ENCODE data around the gene URM1. TPM values are rescaled to one million over a fixed set of nuclear protein-coding genes. Genes with fewer than 3 reads are reported as not detected.
"Not testable (repeated sequence)": the region's sequence is repeated elsewhere in the genome, so short reads cannot be mapped to it uniquely, and the experiment has no call there.

Gene URM1
- total RNA-seq, 2 donors from 2014 or later = 41.4 to 83.5 TPM

DNA sequence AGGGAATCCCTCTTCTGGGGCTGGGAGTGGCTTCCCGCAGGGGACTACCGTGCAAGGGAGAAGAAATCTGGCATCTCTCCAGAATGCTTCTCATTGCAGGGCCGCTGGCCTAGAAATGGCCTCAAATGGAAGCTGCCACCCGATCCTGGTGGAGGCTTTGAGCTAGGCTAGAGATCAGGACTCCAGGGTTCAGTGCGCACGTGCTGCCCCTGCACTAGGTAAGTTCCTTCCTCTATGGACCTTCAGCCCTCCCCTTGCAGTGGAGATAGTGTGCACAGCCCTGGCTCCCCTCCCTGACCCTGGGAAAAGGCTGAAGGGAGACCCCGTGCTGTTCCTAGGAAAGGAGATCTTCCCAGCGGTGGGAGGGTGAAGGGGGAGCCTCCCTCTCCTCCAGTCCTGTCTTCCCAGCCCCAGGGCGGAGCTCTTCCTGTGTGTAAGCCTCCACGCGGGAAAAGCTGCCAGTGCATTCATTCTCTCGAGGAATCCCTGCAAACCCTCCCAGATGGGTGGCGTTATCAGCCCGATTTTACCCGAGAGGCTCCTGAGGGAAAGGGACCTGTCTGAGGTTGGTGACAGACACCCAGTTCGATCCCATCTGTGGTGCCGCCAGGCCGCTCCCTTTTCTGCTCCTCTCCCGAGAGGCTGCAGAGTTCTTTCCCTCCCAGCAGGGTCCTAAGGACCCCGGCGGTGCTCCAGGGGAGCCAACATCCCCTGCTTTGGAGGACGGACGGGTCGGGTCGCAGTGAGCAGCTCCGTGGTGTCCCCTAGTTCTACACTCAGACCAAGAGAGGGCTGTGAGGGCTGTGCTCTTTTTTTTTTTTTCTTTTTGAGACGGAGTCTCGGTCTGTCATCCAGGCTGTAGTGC, 48.1 kb downstream of the URM1 start:
- H3K4me3 Mint-ChIP-seq = peak overlapping the region; percentile 74
- ATAC-seq (replicated peaks) = no peak
- H3K4me1 Mint-ChIP-seq = no peaks in the 10 kb centered on the region
- H3K36me3 Mint-ChIP-seq (ENCODE audit: low read depth) = no peaks in the 10 kb centered on the region
- H3K27ac Mint-ChIP-seq = no peak overlapping the region
- H3K27me3 Mint-ChIP-seq = peaks cover 16% of the 10 kb centered on the region
- H3K9me3 Mint-ChIP-seq = no peaks in the 10 kb centered on the region

DNA sequence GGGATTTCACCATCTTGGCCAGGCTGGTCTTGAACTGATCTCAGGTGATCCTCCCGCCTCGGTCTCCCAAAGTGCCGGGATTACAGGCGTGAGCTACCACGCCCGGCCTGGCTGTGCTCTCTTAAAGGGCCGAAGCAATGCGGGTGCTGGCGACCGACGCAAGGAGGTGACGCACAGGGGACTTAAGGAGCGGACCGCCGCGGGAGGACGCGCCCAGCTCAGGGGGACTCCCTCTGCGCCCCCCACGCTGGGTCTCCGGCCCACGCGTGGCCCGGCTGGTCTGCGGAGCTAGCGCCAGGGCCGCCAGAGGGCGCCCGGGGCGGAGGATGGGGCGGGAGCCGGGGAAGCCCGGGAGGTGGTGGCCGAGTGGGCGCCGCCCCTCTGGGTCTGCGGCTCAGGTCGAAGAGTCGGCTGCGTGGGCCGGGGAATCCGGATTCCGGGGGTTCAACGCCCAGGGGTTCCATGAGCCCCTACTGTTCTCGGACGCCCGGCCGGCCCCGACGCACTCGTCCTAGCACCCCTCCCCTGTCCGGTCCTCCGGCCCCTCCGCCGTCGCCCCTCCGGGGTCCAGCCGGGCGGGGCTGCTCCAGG, 49.0 kb downstream of the URM1 start:
- H3K4me1 Mint-ChIP-seq = no peaks in the 10 kb centered on the region
- no peaks in the 10 kb centered on the region for H3K36me3 Mint-ChIP-seq (ENCODE audit: low read depth)
- peak; percentile 89 for ATAC-seq (replicated peaks)
- no peaks in the 10 kb centered on the region for H3K9me3 Mint-ChIP-seq
- H3K4me3 Mint-ChIP-seq = peak overlapping the region; percentile 74
- H3K27me3 Mint-ChIP-seq = peaks cover 8% of the 10 kb centered on the region
- H3K27ac Mint-ChIP-seq = no peak overlapping the region

DNA sequence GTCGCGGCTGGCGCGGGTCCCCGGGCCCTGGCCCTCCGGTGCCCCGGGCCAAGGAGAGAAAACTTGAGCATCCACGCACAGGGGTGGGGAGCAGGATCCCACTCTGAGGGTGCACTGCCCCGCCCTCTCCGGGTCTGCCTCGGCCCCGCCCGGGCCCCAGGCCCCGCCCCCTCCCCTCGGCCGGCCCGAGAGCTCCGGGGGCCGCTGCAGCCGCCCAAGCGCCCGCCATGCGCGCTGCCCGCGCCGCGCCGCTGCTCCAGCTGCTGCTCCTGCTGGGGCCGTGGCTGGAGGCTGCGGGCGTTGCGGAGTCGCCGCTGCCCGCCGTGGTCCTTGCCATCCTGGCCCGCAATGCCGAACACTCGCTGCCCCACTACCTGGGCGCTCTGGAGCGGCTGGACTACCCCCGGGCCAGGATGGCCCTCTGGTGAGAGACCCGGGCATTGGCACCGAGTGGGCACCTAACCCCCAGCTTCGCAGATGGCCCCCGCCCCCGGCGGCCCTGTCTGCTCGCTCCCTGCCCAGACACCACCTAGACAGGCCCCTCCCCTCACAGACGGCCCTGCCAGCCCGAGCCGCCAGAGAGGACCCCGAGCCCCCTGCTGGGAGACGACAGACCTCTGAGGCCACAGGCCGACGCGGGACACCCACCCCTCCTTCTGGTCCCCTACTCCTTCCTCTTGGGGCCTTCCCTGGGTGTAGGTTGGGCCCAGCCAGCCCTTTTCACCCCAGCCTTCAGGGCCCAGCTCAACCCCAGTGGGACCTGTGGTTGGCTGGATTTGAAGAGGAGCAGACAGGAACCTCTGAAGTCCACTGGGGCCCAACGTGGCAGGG, 49.7 kb downstream of the URM1 start, which contains the start of gene CERCAM:
Gene CERCAM (plus strand): TSS at position 207 of the 831 bp plus-strand sequence. CDS start 21 bp downstream, at position 228.
- H3K4me1 Mint-ChIP-seq = no peaks in the 10 kb centered on the region
- H3K9me3 Mint-ChIP-seq = no peaks in the 10 kb centered on the region
- H3K27ac Mint-ChIP-seq = no peak within 1 kb of the TSS
- H3K36me3 Mint-ChIP-seq (ENCODE audit: low read depth) = no peaks in the 10 kb centered on the region
- ATAC-seq (replicated peaks) = peak; percentile 88
- H3K27me3 Mint-ChIP-seq = peaks cover 4% of the 10 kb centered on the region
- H3K4me3 Mint-ChIP-seq = peak within 1 kb of the TSS; percentile 74

DNA sequence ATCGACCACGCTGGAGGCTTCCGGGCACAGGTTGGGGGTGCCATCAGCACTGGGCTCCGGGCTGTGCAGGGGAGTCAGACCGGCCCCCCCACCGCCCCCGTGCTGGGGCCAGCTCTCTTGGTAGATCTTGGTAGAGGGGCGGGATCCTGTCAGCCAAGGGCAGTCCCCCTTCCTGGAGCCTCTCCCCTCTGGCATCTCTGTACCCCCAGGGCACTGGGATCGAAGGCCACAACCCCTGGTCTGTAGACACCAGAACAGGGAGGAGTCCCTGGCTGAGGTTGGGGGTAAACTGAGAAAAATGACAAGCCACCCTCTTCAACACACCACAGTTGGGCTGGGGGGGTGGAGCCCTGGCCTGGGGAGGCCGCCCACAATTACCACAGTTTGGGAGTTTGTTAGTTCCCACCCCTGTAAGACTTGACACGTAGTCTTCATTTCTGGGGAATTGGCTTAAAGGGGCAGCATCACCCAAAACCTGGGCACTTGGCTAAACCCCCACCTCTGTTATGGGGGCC, 50.4 kb downstream of the URM1 start:
- Mint-ChIP-seq H3K4me3 (peak overlapping the region; percentile 41), H3K27ac (no peak overlapping the region)
- ATAC-seq (replicated peaks) = no peak

DNA sequence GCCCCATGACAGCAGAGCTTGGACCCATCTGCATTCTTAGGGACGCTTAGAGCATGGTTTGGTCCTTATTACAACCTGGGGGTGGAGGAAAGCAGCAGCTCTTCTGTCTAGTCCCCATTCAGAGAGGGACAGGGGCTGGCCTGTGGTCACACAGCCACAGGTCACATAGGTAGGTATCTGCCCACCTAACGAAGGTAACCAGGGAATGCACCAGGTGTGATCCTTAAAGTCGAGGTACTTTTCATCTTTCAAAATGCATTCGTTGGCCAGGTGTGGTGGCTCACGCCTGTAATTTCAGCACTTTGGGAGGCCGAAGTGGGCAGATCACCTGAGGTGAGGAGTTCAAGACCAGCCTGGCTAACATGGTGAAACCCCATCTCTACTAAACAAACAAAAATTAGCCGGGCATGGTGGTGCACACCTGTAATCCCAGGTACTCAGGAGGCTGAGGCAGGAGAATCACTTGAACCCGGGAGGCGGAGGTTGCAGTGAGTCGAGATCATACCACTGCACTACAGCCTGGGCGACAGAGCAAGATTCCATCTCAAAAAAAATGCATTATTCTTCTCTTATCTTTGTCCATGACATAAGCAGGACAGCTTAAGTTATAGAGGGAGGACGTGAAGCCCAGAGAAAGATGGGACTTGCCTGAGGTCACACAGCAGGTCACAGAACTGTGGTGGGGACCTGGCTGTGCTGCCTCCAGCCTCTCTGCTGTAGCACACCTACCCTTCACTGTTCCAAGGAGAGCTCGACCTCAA, 51.0 kb downstream of the URM1 start:
- not testable (repeated sequence) for H3K4me3 Mint-ChIP-seq, H3K27me3 Mint-ChIP-seq

More for the DNA sequence above, 50.4 kb downstream of the URM1 start:
- Mint-ChIP-seq H3K9me3 (no peaks in the 10 kb centered on the region), H3K36me3 (ENCODE audit: low read depth) (no peaks in the 10 kb centered on the region), H3K27me3 (peaks cover 1% of the 10 kb centered on the region), H3K4me1 (no peaks in the 10 kb centered on the region)

DNA sequence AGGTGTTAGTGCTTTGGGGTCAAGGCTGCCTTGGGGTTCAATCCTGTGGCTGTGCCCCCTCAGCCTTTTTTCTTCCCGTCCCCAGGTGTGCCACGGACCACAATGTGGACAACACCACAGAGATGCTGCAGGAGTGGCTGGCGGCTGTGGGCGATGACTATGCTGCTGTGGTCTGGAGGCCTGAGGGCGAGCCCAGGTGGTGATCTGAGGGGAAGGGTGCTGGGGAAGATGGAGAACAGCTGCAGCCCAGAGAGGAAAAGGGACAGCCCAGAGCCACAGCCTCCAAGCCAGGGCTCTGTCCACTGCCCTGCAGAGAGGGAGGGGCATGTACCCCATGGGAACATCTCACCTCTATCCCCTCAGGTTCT, 51.6 kb downstream of the URM1 start:
- Mint-ChIP-seq H3K27ac (no peak overlapping the region), H3K27me3 (no peaks in the 10 kb centered on the region), H3K4me3 (no peak overlapping the region), H3K4me1 (no peaks in the 10 kb centered on the region), H3K36me3 (ENCODE audit: low read depth) (no peaks in the 10 kb centered on the region), H3K9me3 (no peaks in the 10 kb centered on the region)
- no peak for ATAC-seq (replicated peaks)

More for the DNA sequence above, 51.0 kb downstream of the URM1 start:
- not testable (repeated sequence) for ATAC-seq (replicated peaks); H3K4me1 Mint-ChIP-seq; H3K9me3 Mint-ChIP-seq; H3K36me3 Mint-ChIP-seq (ENCODE audit: low read depth); H3K27ac Mint-ChIP-seq

DNA sequence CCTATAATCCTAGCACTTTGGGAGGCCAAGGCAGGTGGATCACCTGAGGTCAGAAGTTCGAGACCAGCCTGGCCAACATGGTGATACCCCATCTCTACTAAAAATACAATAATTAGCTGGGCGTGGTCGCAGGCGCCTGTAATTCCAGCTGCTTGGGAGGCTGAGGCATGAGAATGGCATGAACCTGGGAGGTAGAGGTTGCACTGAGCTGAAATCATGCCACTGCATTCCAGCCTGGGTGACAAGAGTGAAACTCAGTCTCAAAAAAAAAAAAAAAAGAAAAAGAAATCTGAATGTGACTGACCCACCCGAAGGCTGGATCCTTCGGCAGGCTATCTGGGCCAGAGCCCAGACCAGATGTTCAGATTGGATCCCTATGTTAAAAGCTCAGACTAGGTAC, 52.2 kb downstream of the URM1 start:
- not testable (repeated sequence) for H3K4me3 Mint-ChIP-seq; H3K27ac Mint-ChIP-seq; H3K36me3 Mint-ChIP-seq (ENCODE audit: low read depth); H3K9me3 Mint-ChIP-seq; H3K27me3 Mint-ChIP-seq; H3K4me1 Mint-ChIP-seq; ATAC-seq (replicated peaks)

DNA sequence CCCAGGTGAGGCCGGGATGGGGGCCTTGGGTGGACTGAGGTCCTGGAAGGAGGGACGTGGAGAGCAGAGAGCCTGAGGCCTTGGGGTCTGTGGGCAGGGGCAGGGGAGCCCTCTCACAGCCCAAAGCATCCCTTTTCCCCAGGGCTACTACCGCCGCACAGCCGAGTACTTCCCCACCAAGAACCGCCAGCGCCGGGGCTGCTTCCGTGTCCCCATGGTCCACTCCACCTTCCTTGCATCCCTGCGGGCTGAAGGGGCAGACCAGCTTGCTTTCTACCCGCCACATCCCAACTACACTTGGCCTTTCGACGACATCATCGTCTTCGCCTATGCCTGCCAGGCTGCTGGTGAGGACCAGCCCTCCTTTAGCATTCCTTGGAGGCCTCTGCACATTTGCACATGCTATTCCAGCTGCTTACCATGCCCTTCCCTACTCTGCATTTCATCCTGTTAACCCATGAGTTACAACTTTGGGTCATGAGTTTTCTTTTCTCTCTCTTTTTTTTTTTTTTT, 53.1 kb downstream of the URM1 start:
- Mint-ChIP-seq H3K36me3 (ENCODE audit: low read depth) (no peaks in the 10 kb centered on the region), H3K9me3 (no peaks in the 10 kb centered on the region)

DNA sequence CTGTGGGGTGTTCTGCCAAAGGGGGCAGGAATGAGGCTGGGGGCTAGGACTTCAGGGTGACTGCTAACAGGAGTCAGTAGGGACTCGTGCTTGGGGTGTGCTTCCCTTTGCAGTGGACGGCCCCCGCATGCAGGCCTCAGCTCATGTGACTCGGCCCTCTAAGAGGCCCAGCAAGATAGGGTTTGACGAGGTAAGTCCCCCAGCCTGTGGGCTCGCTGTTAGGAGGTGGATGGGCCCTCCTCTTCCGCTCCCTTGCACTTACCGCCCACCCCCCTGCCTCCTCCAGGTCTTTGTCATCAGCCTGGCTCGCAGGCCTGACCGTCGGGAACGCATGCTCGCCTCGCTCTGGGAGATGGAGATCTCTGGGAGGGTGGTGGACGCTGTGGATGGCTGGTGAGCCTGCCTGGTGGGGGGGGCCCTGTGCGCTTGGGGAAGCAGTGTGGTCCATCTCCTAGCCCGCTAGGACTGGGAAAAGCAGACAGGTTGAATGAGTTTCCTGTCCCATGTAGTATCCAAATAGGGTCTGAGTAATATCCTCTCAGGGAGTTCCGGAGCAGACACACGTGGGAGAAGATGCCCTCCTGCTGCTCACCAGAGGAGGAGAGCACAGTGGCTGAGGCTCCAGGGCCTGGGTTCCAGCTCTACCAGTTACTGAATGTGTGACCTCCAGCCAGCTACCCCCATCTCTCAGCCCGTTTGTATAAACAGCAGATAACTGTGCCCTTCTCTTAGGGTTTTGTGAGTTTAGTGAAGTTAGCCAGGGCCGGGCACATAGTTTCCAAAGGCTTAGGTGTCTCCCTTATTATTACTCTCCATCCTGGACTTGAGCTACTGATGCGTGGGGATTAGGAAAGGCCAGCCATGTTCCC, 57.7 kb downstream of the URM1 start:
- Mint-ChIP-seq H3K4me3 (no peak overlapping the region), H3K4me1 (no peaks in the 10 kb centered on the region), H3K27ac (no peak overlapping the region), H3K27me3 (no peaks in the 10 kb centered on the region), H3K36me3 (ENCODE audit: low read depth) (no peaks in the 10 kb centered on the region), H3K9me3 (no peaks in the 10 kb centered on the region)
- no peak for ATAC-seq (replicated peaks)

More for the DNA sequence above, 53.1 kb downstream of the URM1 start:
- no peak for ATAC-seq (replicated peaks)
- no peak overlapping the region for H3K27ac Mint-ChIP-seq
- H3K4me1 Mint-ChIP-seq = no peaks in the 10 kb centered on the region
- H3K27me3 Mint-ChIP-seq = no peaks in the 10 kb centered on the region
- no peak overlapping the region for H3K4me3 Mint-ChIP-seq

DNA sequence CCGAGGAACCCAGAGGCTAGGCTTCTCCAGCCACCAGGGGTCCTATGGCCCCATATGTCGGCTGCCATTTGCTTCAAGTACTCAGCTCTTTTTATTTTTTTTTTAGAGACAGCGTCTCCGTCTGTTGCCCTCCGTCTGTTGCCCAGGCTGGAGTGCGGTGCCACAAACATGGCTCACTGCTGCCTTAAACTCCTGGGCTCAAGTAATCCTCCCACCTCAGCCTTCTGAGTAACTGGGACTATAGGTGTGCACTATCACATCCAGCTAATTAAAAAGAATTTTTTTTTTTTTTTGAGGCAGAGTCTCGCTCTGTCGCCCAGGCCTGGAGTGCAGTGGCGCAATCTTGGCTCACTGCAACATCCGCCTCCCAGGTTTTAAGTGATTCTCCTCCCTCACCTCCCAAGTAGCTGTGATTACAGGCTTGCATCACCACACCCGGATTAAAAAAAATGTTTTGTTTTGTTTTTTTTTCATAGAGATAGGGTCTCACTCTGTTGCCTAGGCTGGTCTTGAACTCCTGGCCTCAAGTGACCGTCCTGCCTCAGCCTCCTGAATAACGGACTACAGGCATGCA, 58.4 kb downstream of the URM1 start:
- no peaks in the 10 kb centered on the region for H3K4me1 Mint-ChIP-seq
- no peaks in the 10 kb centered on the region for H3K36me3 Mint-ChIP-seq (ENCODE audit: low read depth)
- ATAC-seq (replicated peaks) = no peak
- H3K27me3 Mint-ChIP-seq = no peaks in the 10 kb centered on the region
- no peak overlapping the region for H3K27ac Mint-ChIP-seq
- no peak overlapping the region for H3K4me3 Mint-ChIP-seq
- H3K9me3 Mint-ChIP-seq = no peaks in the 10 kb centered on the region

DNA sequence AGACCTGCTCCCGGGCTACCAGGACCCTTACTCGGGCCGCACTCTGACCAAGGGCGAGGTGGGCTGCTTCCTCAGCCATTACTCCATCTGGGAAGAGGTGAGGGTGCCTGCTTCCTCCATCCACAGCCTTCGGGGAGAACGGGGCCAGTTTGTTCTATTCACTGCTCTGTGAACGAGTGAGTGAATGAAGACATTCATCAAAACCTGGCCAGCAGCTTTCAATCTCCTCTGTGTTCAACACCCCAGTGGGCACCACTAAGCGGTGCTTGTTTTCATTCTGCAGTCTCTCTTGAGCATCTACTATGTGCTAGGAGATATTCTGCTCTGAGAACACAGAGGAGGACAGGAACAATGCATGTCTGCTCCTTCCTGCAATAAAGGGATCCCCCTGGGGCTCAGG, 60.0 kb downstream of the URM1 start:
- H3K9me3 Mint-ChIP-seq = no peaks in the 10 kb centered on the region
- H3K36me3 Mint-ChIP-seq (ENCODE audit: low read depth) = no peaks in the 10 kb centered on the region
- no peak overlapping the region for H3K4me3 Mint-ChIP-seq
- no peaks in the 10 kb centered on the region for H3K4me1 Mint-ChIP-seq
- ATAC-seq (replicated peaks) = no peak
- H3K27me3 Mint-ChIP-seq = no peaks in the 10 kb centered on the region
- no peak overlapping the region for H3K27ac Mint-ChIP-seq

DNA sequence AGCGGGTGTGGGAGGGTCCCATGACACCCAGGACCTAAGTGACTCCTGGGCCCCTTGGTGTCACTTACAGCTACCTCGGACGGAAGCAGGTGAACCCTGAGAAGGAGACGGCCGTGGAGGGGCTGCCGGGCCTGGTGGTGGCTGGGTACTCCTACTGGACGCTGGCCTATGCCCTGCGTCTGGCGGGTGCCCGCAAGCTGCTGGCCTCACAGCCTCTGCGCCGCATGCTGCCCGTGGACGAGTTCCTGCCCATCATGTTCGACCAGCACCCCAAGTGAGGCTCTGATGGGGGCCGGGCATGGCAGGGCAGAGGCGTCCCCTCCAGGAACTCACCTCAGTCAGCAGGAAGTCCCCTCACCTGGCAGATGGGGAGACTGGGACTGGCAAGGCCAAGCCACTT, 63.2 kb downstream of the URM1 start:
- ATAC-seq (replicated peaks) = no peak
- H3K27me3 Mint-ChIP-seq = no peaks in the 10 kb centered on the region
- H3K9me3 Mint-ChIP-seq = no peaks in the 10 kb centered on the region
- H3K27ac Mint-ChIP-seq = no peak overlapping the region
- no peaks in the 10 kb centered on the region for H3K36me3 Mint-ChIP-seq (ENCODE audit: low read depth)
- no peak overlapping the region for H3K4me3 Mint-ChIP-seq
- H3K4me1 Mint-ChIP-seq = no peaks in the 10 kb centered on the region

DNA sequence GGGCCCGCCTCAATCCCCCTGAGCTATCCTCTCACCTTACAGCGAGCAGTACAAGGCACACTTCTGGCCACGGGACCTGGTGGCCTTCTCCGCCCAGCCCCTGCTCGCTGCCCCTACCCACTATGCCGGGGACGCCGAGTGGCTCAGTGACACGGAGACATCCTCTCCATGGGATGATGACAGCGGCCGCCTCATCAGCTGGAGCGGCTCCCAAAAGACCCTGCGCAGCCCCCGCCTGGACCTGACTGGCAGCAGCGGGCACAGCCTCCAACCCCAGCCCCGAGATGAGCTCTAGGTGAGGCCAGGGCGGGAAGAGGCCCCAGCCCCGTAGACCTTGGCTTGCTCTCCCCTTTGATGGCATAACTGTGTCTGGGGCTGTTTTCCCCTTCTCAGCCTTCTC, 64.4 kb downstream of the URM1 start:
- H3K27ac Mint-ChIP-seq = no peak overlapping the region
- H3K9me3 Mint-ChIP-seq = no peaks in the 10 kb centered on the region
- ATAC-seq (replicated peaks) = no peak
- H3K4me3 Mint-ChIP-seq = no peak overlapping the region
- H3K36me3 Mint-ChIP-seq (ENCODE audit: low read depth) = no peaks in the 10 kb centered on the region
- no peaks in the 10 kb centered on the region for H3K4me1 Mint-ChIP-seq
- H3K27me3 Mint-ChIP-seq = no peaks in the 10 kb centered on the region

All from activated T-helper 17 cell treated with anti-CD3 and anti-CD28 coated beads, Interleukin-2, amount 50 U/mL, for 72 hours (primary cell).